ENCODE measurements around the gene GATA6. TPM values are rescaled to one million over a fixed set of nuclear protein-coding genes. Genes with fewer than 3 reads are reported as not detected.

GATA6 gene
- total RNA-seq, 1 experiment from 2014 or later = 8.4 TPM

Other genes with a start within 250 kb of the GATA6 start
- gene CTAGE1, start 248.3 kb downstream of the GATA6 start, total RNA-seq (2014; rRNA removed; shearing (Covaris generic); ENCODE audit: low replicate concordance) = not detected in 2 replicates

Measured in Caki2 (cell line).